Measurements from ENCODE around the gene AKAP17A. TPM values are rescaled to one million over a fixed set of nuclear protein-coding genes. Genes with fewer than 3 reads are reported as not detected.

AKAP17A gene
- total RNA-seq, 1 experiment from 2014 or later, result 26.9 TPM

Other genes with a start within 250 kb of the AKAP17A start
- gene SLC25A6, start 199.5 kb upstream of the AKAP17A start, total RNA-seq (2014; rRNA removed; shearing (Covaris generic)), result 115 and 149 TPM in 2 replicates
- gene ASMTL, start 138.7 kb upstream of the AKAP17A start, total RNA-seq (2014; rRNA removed; shearing (Covaris generic)), result 7.3 and 10.0 TPM in 2 replicates
- not detected in 2 replicates for gene P2RY8, start 54.4 kb upstream of the AKAP17A start, total RNA-seq (2014; rRNA removed; shearing (Covaris generic))
- not detected in 2 replicates for gene ASMT, start 23.5 kb downstream of the AKAP17A start, total RNA-seq (2014; rRNA removed; shearing (Covaris generic))